SK-N-SH (cell line): ENCODE data around the gene KLC4. TPM values are rescaled to one million over a fixed set of nuclear protein-coding genes. Genes with fewer than 3 reads are reported as not detected.
A peak's percentile ranks its signal among the peaks of the same experiment; 100 is the strongest.
"Not testable (repeated sequence)": the region's sequence is repeated elsewhere in the genome, so short reads cannot be mapped to it uniquely, and the experiment has no call there.

Experiments used
- CTCF ChIA-PET: fragments of 300-600, 350-600 bp; formaldehyde crosslinking; extraction: SDS; loops from one replicate; lab custom pipeline; 2021; lab: Yijun Ruan, JAX
- POLR2A ChIA-PET: fragments of 350-600 bp; sonication (Branson Sonifier 250); formaldehyde crosslinking; extraction: SDS; loops from one replicate; lab custom pipeline; 2020; ENCODE audit warnings: antibody characterized with exemption, inconsistent platforms; lab: Yijun Ruan, JAX
- DNase-seq: peaks from one replicate; pipeline ENCODE4 v3.0.0; 2012
- H2AFZ ChIP-seq: fragments of 200-600 bp; sonication (generic); 2 replicates; pipeline ENCODE4 v1.8.1; 2016; ENCODE audit warnings: antibody characterized with exemption, mild to moderate bottlenecking, low read depth
- H3F3A ChIP-seq: fragments of 200-600 bp; sonication (generic); replicated peaks from 2 replicates; pipeline ENCODE3; 2016; ENCODE audit warnings: antibody characterized with exemption, mild to moderate bottlenecking; ENCODE audit not compliant: insufficient read depth
- H3K27ac ChIP-seq, 2 experiments: fragments of 200-500 bp in 1 of 2; fragments of 200-600 bp in 1 of 2; sonication (Bioruptor generic) in 1 of 2; sonication (generic), shearing (Covaris generic) in 1 of 2; 2 replicates each; pipeline versions ENCODE4 v1.5.1 to v1.6.1; 2014 to 2016; ENCODE audit warnings: low read depth in 2 of 2, inconsistent platforms in 1 of 2, low read length in 1 of 2, mild to moderate bottlenecking in 1 of 2, mixed read lengths in 1 of 2
- H3K27me3 ChIP-seq: fragments of 200-600 bp; sonication (generic), shearing (Covaris generic); 2 replicates; pipeline ENCODE4 v1.6.1; 2016; ENCODE audit warnings: mixed run types; ENCODE audit not compliant: insufficient read depth
- H3K36me3 ChIP-seq, 2 experiments: fragments of 200-500 bp in 1 of 2; fragments of 200-600 bp in 1 of 2; sonication (Bioruptor generic) in 1 of 2; sonication (generic) in 1 of 2; replicated peaks in 1 of 2; 2 replicates each; pipeline versions ENCODE3 to v1.5.1; 2014 to 2016; ENCODE audit warnings: low read length in 1 of 2, mild to moderate bottlenecking in 1 of 2; ENCODE audit not compliant: insufficient read depth in 2 of 2, control insufficient read depth in 1 of 2
- H3K4me1 ChIP-seq, 2 experiments: fragments of 200-500 bp in 1 of 2; fragments of 200-600 bp in 1 of 2; sonication (Bioruptor generic) in 1 of 2; sonication (generic), shearing (Covaris generic) in 1 of 2; 2 replicates each; pipeline versions ENCODE4 v1.5.1 to v1.6.1; 2014 to 2016; ENCODE audit warnings: low read depth in 1 of 2, low read length in 1 of 2, mixed run types in 1 of 2; ENCODE audit not compliant: insufficient read depth in 2 of 2, control insufficient read depth in 1 of 2
- H3K4me2 ChIP-seq: fragments of 200-600 bp; sonication (generic), shearing (Covaris generic); 2 replicates; pipeline ENCODE4 v1.6.1; 2017; ENCODE audit warnings: mixed run types
- H3K4me3 ChIP-seq, 2 experiments: fragments of 200-500 bp in 1 of 2; fragments of 200-600 bp in 1 of 2; sonication (Bioruptor generic) in 1 of 2; sonication (generic), shearing (Covaris generic) in 1 of 2; 2 replicates each; pipeline versions ENCODE4 v1.5.1 to v1.8.1; 2014 to 2016; ENCODE audit warnings: low read depth in 2 of 2, inconsistent platforms in 1 of 2, low read length in 1 of 2, mild to moderate bottlenecking in 1 of 2, mixed read lengths in 1 of 2, moderate library complexity in 1 of 2
- H3K79me2 ChIP-seq: fragments of 200-600 bp; sonication (generic); 2 replicates; pipeline ENCODE4 v1.8.1; 2017; ENCODE audit warnings: mild to moderate bottlenecking; ENCODE audit not compliant: insufficient read depth
- H3K9ac ChIP-seq: fragments of 200-600 bp; sonication (generic); 2 replicates; pipeline ENCODE4 v1.6.1; 2017; ENCODE audit warnings: mixed run types
- H3K9me2 ChIP-seq: fragments of 200-600 bp; sonication (generic); 2 replicates; pipeline ENCODE4 v1.6.1; 2017; ENCODE audit warnings: mixed run types
- H3K9me3 ChIP-seq: fragments of 200-600 bp; sonication (generic); 2 replicates; pipeline ENCODE4 v1.6.1; 2017; ENCODE audit warnings: mixed run types, mild to moderate bottlenecking, moderate library complexity
- H4K20me1 ChIP-seq: fragments of 200-600 bp; sonication (generic); 2 replicates; pipeline ENCODE4 v1.6.1; 2017; ENCODE audit warnings: mild to moderate bottlenecking, mixed run types; ENCODE audit not compliant: insufficient read depth
- GABPA ChIP-seq: IDR thresholded peaks from 2 replicates; pipeline ENCODE4 v1.4.0; 2012; ENCODE audit warnings: low read depth, mild to moderate bottlenecking
- GATA2 ChIP-seq: sonication (generic); formaldehyde crosslinking; IDR thresholded peaks from 2 replicates; pipeline ENCODE4 v1.5.0; 2020; ENCODE audit warnings: mild to moderate bottlenecking, missing genetic modification reagents
- NFIC ChIP-seq: IDR thresholded peaks from 2 replicates; pipeline ENCODE4 v1.4.0; 2012; ENCODE audit warnings: borderline replicate concordance
- RXRA ChIP-seq: IDR thresholded peaks from 2 replicates; pipeline ENCODE4 v1.4.0; 2012; ENCODE audit warnings: low read depth, mild to moderate bottlenecking, borderline replicate concordance
- SIN3A ChIP-seq: IDR thresholded peaks from 2 replicates; pipeline ENCODE4 v1.6.1; 2012; ENCODE audit warnings: low read depth, mild to moderate bottlenecking, low read length, moderate library complexity, borderline replicate concordance
- TCF12 ChIP-seq: IDR thresholded peaks from 2 replicates; pipeline ENCODE4 v1.4.0; 2012
- YY1 ChIP-seq: IDR thresholded peaks from 2 replicates; pipeline ENCODE4 v1.4.0; 2012; ENCODE audit warnings: low read depth, mild to moderate bottlenecking
- WGBS: methylation state at CpG from one replicate; pipeline ENCODE4 v1.1.6; 2017; ENCODE audit warnings: low lambda C conversion rate; 5-methylcytosine and 5-hydroxymethylcytosine counted together
- polyA plus RNA-seq, 3 experiments: library from polyadenylated mRNA; depleted of rRNA; stranded (reverse); fragments of >200 nt; gene quantifications; 2 replicates each; pipeline ENCODE4 v1.2.3, GENCODE V29; 2012
- TF ChIP-seq, protein P1 (sequence below): IDR thresholded peaks from 2 replicates; pipeline ENCODE4 v1.4.0; 2012; ENCODE audit warnings: low read depth

Gene KLC4
- polyA plus RNA-seq, 1 of the 3 experiments (the other 2 are of a cell fraction), result 17.5 TPM

DNA sequence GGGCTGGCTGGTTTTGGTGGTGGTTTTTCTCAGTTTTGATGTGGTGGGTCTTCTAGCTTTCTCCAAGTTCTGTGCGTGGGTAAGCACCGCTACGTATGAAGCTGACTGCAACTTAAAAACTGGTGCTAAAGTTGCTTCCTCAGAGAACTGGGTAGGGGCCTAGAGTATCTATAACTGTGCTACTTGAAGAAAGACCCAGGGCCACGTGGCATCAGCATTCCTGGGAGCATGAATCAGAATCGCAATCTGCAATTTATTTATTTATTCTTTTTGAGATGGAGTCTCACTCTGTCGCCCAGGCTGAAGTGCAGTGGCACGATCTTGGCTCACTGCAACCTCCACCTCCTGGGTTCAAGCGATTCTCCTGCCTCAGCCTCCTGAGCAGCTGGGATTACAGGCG, 22.5 kb downstream of the KLC4 start:
- POLR2A ChIA-PET, result not testable (repeated sequence)

DNA sequence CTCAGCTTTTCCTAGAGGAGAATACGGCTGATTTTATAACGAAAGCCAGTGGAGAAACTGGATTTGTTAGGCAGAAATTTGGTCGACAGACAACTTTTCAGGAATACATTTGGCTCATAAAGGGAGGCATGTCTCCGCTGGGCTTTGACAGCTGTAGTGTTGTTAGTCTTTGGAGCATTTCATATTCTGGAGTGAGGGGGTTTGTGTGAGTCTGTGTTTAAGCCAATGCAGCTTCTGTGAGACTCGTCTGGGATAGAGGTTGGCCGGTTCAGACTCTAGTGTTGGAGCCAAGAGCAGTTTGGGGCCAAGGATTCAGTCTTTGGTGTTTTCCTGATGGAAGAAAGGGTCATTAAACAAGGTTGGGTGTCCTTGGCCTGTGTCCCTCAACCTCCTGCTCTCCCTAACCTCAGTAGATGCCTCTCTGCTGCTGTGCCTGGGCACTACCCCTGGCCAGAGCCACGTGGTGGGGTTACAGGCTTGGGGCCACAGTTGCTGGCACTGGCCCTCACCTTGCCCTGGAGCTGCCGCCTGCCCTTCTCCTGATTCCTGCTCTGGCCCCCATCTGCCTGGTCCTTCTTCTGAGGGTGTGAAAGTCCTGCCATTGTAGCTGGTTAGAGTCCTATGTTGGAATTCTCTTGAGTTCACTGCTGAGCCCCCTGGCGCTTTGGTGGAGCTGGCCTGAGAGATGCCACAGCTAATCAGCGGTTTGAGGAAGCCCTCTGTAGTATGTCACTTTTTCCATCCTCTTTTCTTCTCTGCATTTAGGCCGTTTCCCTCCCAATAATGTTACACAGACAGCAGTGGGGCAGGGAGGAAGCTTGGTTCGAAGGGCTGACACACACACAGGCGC, 23.6 kb downstream of the KLC4 start:
- no peak for TF ChIP-seq NFIC
- TF ChIP-seq GABPA, result no peak
- no peak for TF ChIP-seq GATA2 (CRISPR knock-in tag)
- H3K4me3 ChIP-seq, result no peak overlapping the region
- peaks cover 3 to 4% of the 10 kb centered on the region in 2 experiments; a peak in 2 of 4 replicates for H3K4me1 ChIP-seq
- H3K4me2 ChIP-seq, result no peak overlapping the region
- H3K9ac ChIP-seq, result no peak overlapping the region
- no peaks in the 10 kb centered on the region for H3K27me3 ChIP-seq
- no peak for DNase-seq
- WGBS, result 84% methylated on average over 13 of the region's 13 CpGs
- H2AFZ ChIP-seq, result no peak overlapping the region
- H3K9me3 ChIP-seq, result no peaks in the 10 kb centered on the region
- CTCF ChIA-PET, result interaction anchor here (1.5 to 2.2 kb wide), 3 partner anchors 47 to 61 kb away, joined by 3 to 6 read pairs (median 4); no protein-coding TSS in a partner anchor
- no peak overlapping the region for H3K27ac ChIP-seq
- H3K9me2 ChIP-seq, result no peaks in the 10 kb centered on the region
- POLR2A ChIA-PET, result no interaction called here
- peaks cover 98% of the 10 kb centered on the region for H3K79me2 ChIP-seq
- H3F3A ChIP-seq, result no peaks in the 10 kb centered on the region
- no peaks in the 10 kb centered on the region for H3K36me3 ChIP-seq
- peaks cover 42% of the 10 kb centered on the region; the same call in 1 of the 2 replicates for H4K20me1 ChIP-seq

More for the DNA sequence above, 22.5 kb downstream of the KLC4 start:
- not testable (repeated sequence) for H3F3A ChIP-seq, H2AFZ ChIP-seq, H3K27me3 ChIP-seq, H3K4me3 ChIP-seq, H3K9ac ChIP-seq, H3K36me3 ChIP-seq, H3K9me2 ChIP-seq, H3K9me3 ChIP-seq, H3K27ac ChIP-seq, DNase-seq, H3K4me2 ChIP-seq
- TF ChIP-seq, protein P1, sequence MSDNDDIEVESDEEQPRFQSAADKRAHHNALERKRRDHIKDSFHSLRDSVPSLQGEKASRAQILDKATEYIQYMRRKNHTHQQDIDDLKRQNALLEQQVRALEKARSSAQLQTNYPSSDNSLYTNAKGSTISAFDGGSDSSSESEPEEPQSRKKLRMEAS, result 0 out of 2 replicates have a peak, but pooled peaks have one; percentile 20
- Histone ChIP-seq H3K79me2 (peaks cover 98% of the 10 kb centered on the region), H3K4me1 (peaks cover 10 to 11% of the 10 kb centered on the region in 2 experiments; a peak in 2 of 4 replicates), H4K20me1 (peaks cover 40% of the 10 kb centered on the region; the same call in 1 of the 2 replicates)
- CTCF ChIA-PET, result interaction anchor here (1.5 to 2.2 kb wide), 2 partner anchors 61 to 62 kb away, joined by 4 to 6 read pairs; no protein-coding TSS in a partner anchor
- WGBS, result 92% methylated on average over 8 of the region's 9 CpGs

DNA sequence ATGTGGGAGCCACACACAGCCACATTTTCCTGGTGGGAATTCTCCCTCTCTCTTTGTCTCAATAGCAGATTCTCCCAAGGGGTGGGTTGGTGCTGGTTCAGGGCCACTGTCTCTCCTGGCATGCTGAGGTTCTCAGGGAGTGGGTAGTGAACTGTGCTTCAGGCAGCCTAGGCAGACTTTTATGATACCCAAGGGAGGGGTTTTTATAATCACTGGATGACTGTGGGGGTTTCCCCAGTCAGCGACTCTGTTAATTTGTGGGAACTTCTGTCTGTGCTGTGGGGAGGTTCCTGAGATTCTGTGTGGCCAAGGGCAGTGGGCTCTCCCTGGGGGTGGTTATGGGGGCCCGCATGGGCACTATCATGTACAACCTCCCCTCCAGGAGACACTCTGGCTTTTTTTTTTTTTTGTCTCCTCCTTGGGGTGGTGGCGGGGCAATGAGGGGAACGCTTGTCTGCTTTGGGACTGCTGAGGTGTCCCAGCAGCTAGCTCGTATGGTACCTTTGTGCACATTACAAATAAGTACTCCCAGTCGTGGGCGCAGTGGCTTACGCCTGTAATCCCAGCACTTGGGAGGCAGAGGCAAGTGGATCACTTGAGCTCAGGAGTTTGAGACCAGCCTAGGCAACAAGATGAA, 26.7 kb downstream of the KLC4 start:
- Histone ChIP-seq H3K9me2 (no peaks in the 10 kb centered on the region), H3F3A (peaks cover 4% of the 10 kb centered on the region), H3K4me3 (no peak overlapping the region), H3K79me2 (peaks cover 98% of the 10 kb centered on the region), H2AFZ (no peak overlapping the region), H4K20me1 (peaks cover 36% of the 10 kb centered on the region), H3K9ac (no peak overlapping the region), H3K4me2 (no peak overlapping the region), H3K27ac (no peak overlapping the region), H3K27me3 (no peaks in the 10 kb centered on the region), H3K36me3 (no peaks in the 10 kb centered on the region), H3K4me1 (peaks cover 17 to 24% of the 10 kb centered on the region in 2 experiments; a peak in 3 of 4 replicates), H3K9me3 (no peaks in the 10 kb centered on the region)
- POLR2A ChIA-PET, result interaction anchor here (1.8 kb wide), 1 partner anchor 9 kb away, joined by 6 read pairs; the partner anchor contains the start of gene PTK7
- CTCF ChIA-PET, result interaction anchor here (1.0 to 1.1 kb wide), 2 partner anchors 44 to 58 kb away, joined by 3 read pairs; no protein-coding TSS in a partner anchor
- DNase-seq, result no peak
- WGBS, result 98% methylated on average over 6 of the region's 8 CpGs
- no peak for TF ChIP-seq TCF12
- TF ChIP-seq NFIC, result no peak
- TF ChIP-seq SIN3A, result no peak
- TF ChIP-seq RXRA, result no peak
- no peak for TF ChIP-seq YY1
